GM18907 (cell line): ENCODE measurements around the gene ASRGL1.

ENCODE experiments used
- ATAC-seq: cut with Tn5 transposase; IDR thresholded peaks from one replicate; pipeline ENCODE4 v1.9.1; 2021; ENCODE audit warnings: mild to moderate bottlenecking, moderate library complexity; ENCODE audit not compliant: unreplicated experiment

The ASRGL1 gene

GRCh38 chr11:62439785-62440602 lies 102.7 kb downstream of the ASRGL1 start:
- ATAC-seq = no peak
